CD14-positive monocyte (primary cell): ENCODE measurements around the gene DGKA. TPM values are rescaled to one million over a fixed set of nuclear protein-coding genes. Genes with fewer than 3 reads are reported as not detected.
"Not testable (repeated sequence)": the region's sequence is repeated elsewhere in the genome, so short reads cannot be mapped to it uniquely, and the experiment has no call there.

Experiments
- DNase-seq, 3 donors: peaks; one replicate each; pipeline ENCODE4 v3.0.0-alpha.2; 2011 to 2022
- H2AFZ ChIP-seq: 2 replicates; pipeline ENCODE4 v1.6.0; 2012; ENCODE audit warnings: mild to moderate bottlenecking, low read depth, low read length, inconsistent platforms; ENCODE audit not compliant: insufficient read depth, poor library complexity, severe bottlenecking
- H3K27ac ChIP-seq, 2 donors: 1 replicate in 1 of 2; 2 replicates in 1 of 2; pipeline ENCODE4 v1.5.1; 2012 to 2013; ENCODE audit warnings: low read length in 2 of 2, control low read depth in 1 of 2, inconsistent platforms in 1 of 2, low read depth in 1 of 2, mild to moderate bottlenecking in 1 of 2
- H3K27me3 ChIP-seq, 2 donors: one replicate each; pipeline versions ENCODE4 v1.6.0 to v1.6.1; 2011 to 2013; ENCODE audit warnings: low read length in 2 of 2; ENCODE audit not compliant: control insufficient read depth in 2 of 2, insufficient read depth in 2 of 2
- H3K36me3 ChIP-seq, 2 donors: replicated peaks in 1 of 2; 1 replicate in 1 of 2; 2 replicates in 1 of 2; pipeline versions ENCODE4 v1.5.1 to v1.6.1; 2012 to 2013; ENCODE audit warnings: low read length in 2 of 2, control low read depth in 1 of 2, inconsistent platforms in 1 of 2, mild to moderate bottlenecking in 1 of 2; ENCODE audit not compliant: insufficient read depth in 2 of 2, control insufficient read depth in 1 of 2
- H3K4me1 ChIP-seq, 2 donors: 1 replicate in 1 of 2; 2 replicates in 1 of 2; pipeline versions ENCODE4 v1.5.1 to v1.6.1; 2012 to 2013; ENCODE audit warnings: low read length in 2 of 2, control low read depth in 1 of 2, inconsistent platforms in 1 of 2, mild to moderate bottlenecking in 1 of 2, moderate library complexity in 1 of 2; ENCODE audit not compliant: insufficient read depth in 2 of 2, control insufficient read depth in 1 of 2
- H3K4me2 ChIP-seq: replicated peaks from 2 replicates; pipeline ENCODE3; 2012; ENCODE audit warnings: low read length, moderate library complexity, mild to moderate bottlenecking; ENCODE audit not compliant: poor library complexity, severe bottlenecking; ENCODE audit errors: extremely low read depth
- H3K4me3 ChIP-seq, 3 experiments: fragments of 200-600 bp in 1 of 3; sonication (generic) in 1 of 3; replicated peaks in 1 of 3; 1 replicate in 2 of 3; 2 replicates in 1 of 3; pipeline ENCODE4 v1.5.1; 2011 to 2013; ENCODE audit warnings: low read length in 3 of 3, mild to moderate bottlenecking in 3 of 3, control low read depth in 2 of 3, low read depth in 2 of 3, inconsistent platforms in 1 of 3, moderate library complexity in 1 of 3
- H3K79me2 ChIP-seq: 2 replicates; pipeline ENCODE4 v1.6.0; 2012; ENCODE audit warnings: mild to moderate bottlenecking, control low read depth, inconsistent platforms, low read length, moderate library complexity; ENCODE audit not compliant: insufficient read depth
- H3K9ac ChIP-seq: 2 replicates; pipeline ENCODE4 v1.6.0; 2017; ENCODE audit warnings: low read length, mild to moderate bottlenecking; ENCODE audit not compliant: insufficient read depth, poor library complexity, severe bottlenecking
- H3K9me3 ChIP-seq, 2 donors: replicated peaks in 1 of 2; 1 replicate in 1 of 2; 2 replicates in 1 of 2; pipeline versions ENCODE4 v1.5.1 to v1.6.1; 2012 to 2013; ENCODE audit warnings: low read length in 2 of 2, control low read depth in 1 of 2; ENCODE audit not compliant: control insufficient read depth in 1 of 2, insufficient read depth in 1 of 2
- H4K20me1 ChIP-seq: 2 replicates; pipeline ENCODE4 v1.6.0; 2012; ENCODE audit warnings: mild to moderate bottlenecking, low read length, control low read depth, moderate library complexity; ENCODE audit not compliant: insufficient read depth
- H3K27ac Mint-ChIP-seq, 7 donors: one replicate each; pipeline ENCODE4 v1.8.0; 2020; ENCODE audit warnings: mild to moderate bottlenecking in 7 of 7, mixed read lengths in 7 of 7, moderate library complexity in 6 of 7, inconsistent platforms in 2 of 7
- H3K27me3 Mint-ChIP-seq, 3 donors: one replicate each; pipeline ENCODE4 v1.8.0; 2021 to 2022; ENCODE audit warnings: low read depth in 3 of 3, mild to moderate bottlenecking in 3 of 3, mixed read lengths in 3 of 3, moderate library complexity in 3 of 3, inconsistent platforms in 1 of 3
- H3K36me3 Mint-ChIP-seq, 2 donors: one replicate each; pipeline ENCODE4 v1.8.0; 2020; ENCODE audit warnings: mixed read lengths in 2 of 2, inconsistent platforms in 1 of 2, mild to moderate bottlenecking in 1 of 2
- H3K4me1 Mint-ChIP-seq: one replicate; pipeline ENCODE4 v1.8.0; 2020; ENCODE audit warnings: mild to moderate bottlenecking, mixed read lengths
- H3K4me3 Mint-ChIP-seq, 2 donors: one replicate each; pipeline ENCODE4 v1.8.0; 2020; ENCODE audit warnings: mild to moderate bottlenecking in 2 of 2, mixed read lengths in 2 of 2, moderate library complexity in 1 of 2
- H3K9me3 Mint-ChIP-seq, 7 donors: one replicate each; pipeline ENCODE4 v1.8.0; 2020 to 2022; ENCODE audit warnings: mixed read lengths in 7 of 7, mild to moderate bottlenecking in 6 of 7, moderate library complexity in 6 of 7, inconsistent platforms in 2 of 7
- WGBS: methylation state at CpG from one replicate; pipeline ENCODE4 v1.1.5; 2013; ENCODE audit warnings: missing lambda C conversion rate; ENCODE audit not compliant: insufficient coverage; 5-methylcytosine and 5-hydroxymethylcytosine counted together
- intact Hi-C, 2 donors: fragments of 100-400 bp; cut with micrococcal nuclease; formaldehyde crosslinking; loops; one replicate each; pipeline versions ENCODE4 v1.15.0 to v1.15.1; 2023
- polyA plus RNA-seq, 3 donors: library from polyadenylated mRNA; depleted of rRNA in 1 of 3; unstranded in 2 of 3; stranded (reverse) in 1 of 3; fragments of 300-500 nt in 2 of 3; fragments of >200 nt in 1 of 3; fragmentation: Illumina TruSeq in 2 of 3; gene quantifications; 1 replicate in 2 of 3; 2 replicates in 1 of 3; pipeline ENCODE4 v1.2.3, GENCODE V29; 2012 to 2021
- TF ChIP-seq, protein P1 (sequence below): fragments of 200-600 bp; IDR thresholded peaks from one replicate; pipeline ENCODE4 v1.8.0; 2022; ENCODE audit warnings: antibody characterized with exemption, mild to moderate bottlenecking

DGKA gene
- polyA plus RNA-seq, 3 donors = 16.0 to 99.1 (median 21.4) TPM

DNA sequence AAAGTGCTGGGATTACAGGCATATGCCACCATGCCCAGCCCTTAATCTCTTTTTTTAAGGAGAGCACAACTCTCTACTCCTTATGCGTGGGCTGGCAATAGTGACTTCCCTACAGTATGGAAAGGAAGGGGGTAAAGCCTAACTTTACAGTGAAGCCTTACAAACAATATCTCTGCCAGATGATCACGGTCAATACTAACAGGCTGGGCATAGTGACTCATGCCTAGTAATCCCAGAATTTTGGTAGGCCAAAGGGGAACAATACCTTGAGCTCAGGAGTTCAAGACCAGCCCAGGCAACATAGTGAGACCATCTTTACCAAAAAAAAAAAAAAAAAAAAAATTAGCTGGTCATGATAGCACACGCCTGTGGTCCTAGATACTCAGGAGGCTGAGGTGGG lies 8.8 kb upstream of the DGKA start:
- Histone ChIP-seq H3K27ac (no peak overlapping the region), H3K36me3 (peaks cover 6 to 29% of the 10 kb centered on the region in 2 donors), H3K9ac (no peak overlapping the region), H2AFZ (no peak overlapping the region), H3K9me3 (no peaks in the 10 kb centered on the region), H3K4me1 (peaks cover 9 to 13% of the 10 kb centered on the region in 2 donors), H3K4me3 (no peak overlapping the region), H4K20me1 (peaks cover 59% of the 10 kb centered on the region), H3K27me3 (no peaks in the 10 kb centered on the region), H3K79me2 (peaks cover 100% of the 10 kb centered on the region), H3K4me2 (no peak overlapping the region)
- peaks cover 20 to 44% of the 10 kb centered on the region in 2 donors for H3K36me3 Mint-ChIP-seq
- H3K4me3 Mint-ChIP-seq = no peak overlapping the region
- peak overlapping the region in 1 of 7 donors; percentile 56 for H3K27ac Mint-ChIP-seq
- intact Hi-C loops = no loop called here
- WGBS = 88% methylated on average over 1 of the region's 3 CpGs
- H3K27me3 Mint-ChIP-seq = no peaks in the 10 kb centered on the region
- H3K4me1 Mint-ChIP-seq = peaks cover 19% of the 10 kb centered on the region
- H3K9me3 Mint-ChIP-seq = no peaks in the 10 kb centered on the region
- TF ChIP-seq, protein P1, sequence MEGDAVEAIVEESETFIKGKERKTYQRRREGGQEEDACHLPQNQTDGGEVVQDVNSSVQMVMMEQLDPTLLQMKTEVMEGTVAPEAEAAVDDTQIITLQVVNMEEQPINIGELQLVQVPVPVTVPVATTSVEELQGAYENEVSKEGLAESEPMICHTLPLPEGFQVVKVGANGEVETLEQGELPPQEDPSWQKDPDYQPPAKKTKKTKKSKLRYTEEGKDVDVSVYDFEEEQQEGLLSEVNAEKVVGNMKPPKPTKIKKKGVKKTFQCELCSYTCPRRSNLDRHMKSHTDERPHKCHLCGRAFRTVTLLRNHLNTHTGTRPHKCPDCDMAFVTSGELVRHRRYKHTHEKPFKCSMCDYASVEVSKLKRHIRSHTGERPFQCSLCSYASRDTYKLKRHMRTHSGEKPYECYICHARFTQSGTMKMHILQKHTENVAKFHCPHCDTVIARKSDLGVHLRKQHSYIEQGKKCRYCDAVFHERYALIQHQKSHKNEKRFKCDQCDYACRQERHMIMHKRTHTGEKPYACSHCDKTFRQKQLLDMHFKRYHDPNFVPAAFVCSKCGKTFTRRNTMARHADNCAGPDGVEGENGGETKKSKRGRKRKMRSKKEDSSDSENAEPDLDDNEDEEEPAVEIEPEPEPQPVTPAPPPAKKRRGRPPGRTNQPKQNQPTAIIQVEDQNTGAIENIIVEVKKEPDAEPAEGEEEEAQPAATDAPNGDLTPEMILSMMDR = no peak
- no peak for DNase-seq

- 92% methylated on average over 4 of the region's 9 CpGs for WGBS
- H3K36me3 Mint-ChIP-seq = peaks cover 20 to 40% of the 10 kb centered on the region in 2 donors
- DNase-seq, H3K9me3 Mint-ChIP-seq, H3K4me3 Mint-ChIP-seq, H3K27me3 Mint-ChIP-seq, intact Hi-C loops, H3K9me3 ChIP-seq, H3K4me3 ChIP-seq, H3K9ac ChIP-seq, H3K27me3 ChIP-seq, H2AFZ ChIP-seq, H3K4me2 ChIP-seq, H3K27ac ChIP-seq: not testable (repeated sequence)
- Histone ChIP-seq H4K20me1 (peaks cover 54% of the 10 kb centered on the region), H3K4me1 (peaks cover 17 to 22% of the 10 kb centered on the region in 2 donors), H3K36me3 (peaks cover 6 to 29% of the 10 kb centered on the region in 2 donors), H3K79me2 (peaks cover 99% of the 10 kb centered on the region)
- peaks cover 24% of the 10 kb centered on the region for H3K4me1 Mint-ChIP-seq
- peak overlapping the region in 1 of 7 donors; percentile 15 for H3K27ac Mint-ChIP-seq
Observed at GRCh38 chr12:55923648-55924047, 7.3 kb upstream of the DGKA start.
